Esophagus squamous epithelium (tissue), 4 donors: ENCODE data around the gene TEX53.
A peak's percentile ranks its signal among the peaks of the same experiment; 100 is the strongest.

Source experiments
- CTCF ChIP-seq, 6 experiments: fragments of 450-650 bp in 4 of 6; fragments of 200-600 bp in 2 of 6; sonication (generic) in 2 of 6; IDR thresholded peaks; one replicate each; pipeline ENCODE4 v1.5.1; 2016 to 2019; ENCODE audit warnings: antibody characterized with exemption in 6 of 6, mild to moderate bottlenecking in 4 of 6, moderate library complexity in 4 of 6
- POLR2A ChIP-seq, 4 donors: fragments of 450-650 bp; IDR thresholded peaks; one replicate each; pipeline ENCODE4 v1.6.1; 2017; ENCODE audit warnings: antibody characterized with exemption in 4 of 4, mild to moderate bottlenecking in 4 of 4, moderate library complexity in 3 of 4

DNA sequence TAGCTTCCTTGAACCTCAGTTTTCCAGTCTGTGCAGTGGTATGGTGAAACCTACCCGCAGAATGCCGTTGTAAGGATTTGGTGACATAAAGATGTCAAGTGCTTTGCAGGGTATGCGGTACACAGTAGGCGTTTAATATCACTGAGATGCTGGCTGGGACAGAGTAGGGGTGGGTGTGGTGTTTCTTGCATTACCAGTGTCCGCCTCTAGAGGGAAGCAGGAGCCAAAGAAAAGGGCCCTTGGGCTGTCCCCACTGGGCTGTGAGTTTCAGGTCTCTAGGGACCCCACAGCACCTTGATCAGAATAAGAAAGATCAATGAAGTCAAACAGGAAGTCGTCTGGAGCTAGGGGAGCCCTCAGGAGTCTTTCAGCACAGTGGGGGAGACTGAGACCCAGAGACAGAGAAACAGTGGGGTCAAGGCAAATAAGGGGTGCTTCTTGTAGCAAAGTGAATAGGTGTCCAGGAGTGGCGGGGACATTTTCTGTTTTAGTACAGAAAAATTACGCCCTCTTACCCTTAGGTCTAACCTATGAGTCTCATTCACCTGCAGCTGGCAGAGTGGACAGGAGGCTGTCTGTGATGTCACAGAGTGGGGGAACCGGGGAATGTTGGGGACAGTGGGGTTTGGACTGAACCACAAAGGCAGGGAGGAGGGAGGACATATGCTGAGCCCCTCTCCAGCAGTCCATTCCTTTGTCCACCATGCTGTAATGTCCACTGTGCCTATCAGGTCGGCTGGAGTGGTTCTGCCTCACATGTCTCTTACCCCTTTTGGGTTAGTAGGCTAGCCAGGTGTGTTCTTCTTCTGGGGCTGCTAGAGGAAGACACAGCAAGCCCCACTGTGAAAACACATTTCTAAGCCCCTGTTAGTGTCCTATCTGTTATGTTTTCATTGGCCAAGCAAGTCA lies 4.7 kb upstream of the TEX53 start:
- no peak for TF ChIP-seq POLR2A (IDR thresholded peaks at IDR 0.05)
- peak; percentile 46 to 84 (median 74) for TF ChIP-seq CTCF (IDR thresholded peaks at IDR 0.05)
